Epidermal melanocyte (primary cell): Measurements from ENCODE around the gene MEAF6.
"Not testable (repeated sequence)": the region's sequence is repeated elsewhere in the genome, so short reads cannot be mapped to it uniquely, and the experiment has no call there.

Experiments
- DNase-seq: peaks from one replicate; pipeline ENCODE4 v3.0.0; 2011; ENCODE audit warnings: low spot score; ENCODE audit not compliant: insufficient read length

The MEAF6 gene

GRCh38 chr1:37514350-37515184, at the start of gene MEAF6:
Gene MEAF6, minus strand, starts transcription at chr1:37514766. Its CDS starts 20 bp downstream, at chr1:37514746.
- peak; percentile 93 for DNase-seq

- no peak for DNase-seq
Measured at GRCh38 chr1:37562984-37563383, 48.4 kb upstream of the MEAF6 start.

- no peak for DNase-seq
Measured at GRCh38 chr1:37561133-37562132, 46.9 kb upstream of the MEAF6 start.

- no peak for DNase-seq
Measured at GRCh38 chr1:37560401-37561132, 46.0 kb upstream of the MEAF6 start.

- not testable (repeated sequence) for DNase-seq
Measured at GRCh38 chr1:37559957-37560379, 45.4 kb upstream of the MEAF6 start.

- no peak for DNase-seq
Measured at GRCh38 chr1:37559080-37559479, 44.5 kb upstream of the MEAF6 start.

- DNase-seq, result no peak
Measured at GRCh38 chr1:37558411-37558810, 43.8 kb upstream of the MEAF6 start.

GRCh38 chr1:37557402-37557801, 42.8 kb upstream of the MEAF6 start:
- DNase-seq, result no peak

- peak; percentile 76 for DNase-seq
Measured at GRCh38 chr1:37556712-37557196, 42.2 kb upstream of the MEAF6 start, which contains the start of gene DNALI1. Gene DNALI1, plus strand, starts transcription at chr1:37556940. Its CDS starts 55 bp downstream, at chr1:37556995.

- DNase-seq, result peak; percentile 95
Measured at GRCh38 chr1:37553927-37554808, 39.6 kb upstream of the MEAF6 start, which contains the start of gene SNIP1. Gene SNIP1, minus strand, starts transcription at chr1:37554293. Its CDS starts 64 bp downstream, at chr1:37554229.

- no peak for DNase-seq
Measured at GRCh38 chr1:37553598-37553926, 39.0 kb upstream of the MEAF6 start.

GRCh38 chr1:37549341-37549740, 34.8 kb upstream of the MEAF6 start:
- DNase-seq, result no peak

- no peak for DNase-seq
Measured at GRCh38 chr1:37545019-37545418, 30.5 kb upstream of the MEAF6 start.

GRCh38 chr1:37544530-37544929, 30.0 kb upstream of the MEAF6 start:
- no peak for DNase-seq

GRCh38 chr1:37540036-37540785, 25.6 kb upstream of the MEAF6 start:
- no peak for DNase-seq

- not testable (repeated sequence) for DNase-seq
Measured at GRCh38 chr1:37539154-37539553, 24.6 kb upstream of the MEAF6 start.

- no peak for DNase-seq
Measured at GRCh38 chr1:37537378-37537777, 22.8 kb upstream of the MEAF6 start.

GRCh38 chr1:37533317-37534093, 18.9 kb upstream of the MEAF6 start:
- DNase-seq, result no peak
